Endothelial cell of umbilical vein (primary cell): Measurements from ENCODE around the gene MYH9. TPM values are rescaled to one million over a fixed set of nuclear protein-coding genes. Genes with fewer than 3 reads are reported as not detected.

Source experiments
- BruUV-seq: library from RNA; stranded (reverse); fragments of 400-500 nt; replicated peaks from 2 replicates; lab custom pipeline; 2021; lab: Mats Ljungman, UMichigan
- CTCF ChIA-PET: fragments of 300-600, 350-600 bp; sonication (Branson Sonifier 250); formaldehyde crosslinking; loops from one replicate; lab custom pipeline; 2021; ENCODE audit warnings: antibody characterized with exemption, inconsistent platforms; lab: Charles Lee
- POLR2A ChIA-PET: fragments of 300-600, 350-600 bp; sonication (Branson Sonifier 250); formaldehyde crosslinking; loops from one replicate; lab custom pipeline; 2021; ENCODE audit warnings: antibody characterized with exemption, inconsistent platforms; lab: Charles Lee
- DNase-seq: peaks from one replicate; pipeline ENCODE4 v3.0.0-alpha.2; 2011; ENCODE audit warnings: low read depth, low spot score
- FAIRE-seq: peaks from 2 replicates; lab custom pipeline; 2011; peaks lifted over from hg19 to GRCh38; lab: Jason Lieb, UNC
- H2AFZ ChIP-seq: 2 replicates; pipeline ENCODE4 v1.6.0; 2012; ENCODE audit warnings: low read depth, low read length, control low read depth, inconsistent platforms
- H3K27ac ChIP-seq: 2 replicates; pipeline ENCODE4 v1.5.1; 2011; ENCODE audit warnings: low read depth, mild to moderate bottlenecking, control low read depth, low read length, moderate library complexity; ENCODE audit not compliant: insufficient read depth
- H3K27me3 ChIP-seq, 2 experiments: 2 replicates each; pipeline versions ENCODE4 v1.6.0 to v1.6.1; 2011; ENCODE audit warnings: low read length in 2 of 2, mixed read lengths in 1 of 2; ENCODE audit not compliant: control insufficient read depth in 2 of 2, insufficient read depth in 2 of 2
- H3K36me3 ChIP-seq, 2 experiments: 2 replicates in 1 of 2; 3 replicates in 1 of 2; pipeline ENCODE4 v1.5.1; 2011; ENCODE audit warnings: low read length in 2 of 2, mild to moderate bottlenecking in 1 of 2, moderate library complexity in 1 of 2; ENCODE audit not compliant: control insufficient read depth in 2 of 2, insufficient read depth in 2 of 2; ENCODE audit errors: extremely low read depth in 1 of 2
- H3K4me1 ChIP-seq: 3 replicates; pipeline ENCODE4 v1.5.1; 2011; ENCODE audit warnings: mild to moderate bottlenecking, low read length; ENCODE audit not compliant: control insufficient read depth, insufficient read depth; ENCODE audit errors: extremely low read depth
- H3K4me2 ChIP-seq: 2 replicates; pipeline ENCODE4 v1.6.1; 2011; ENCODE audit warnings: low read length, control low read depth, mixed read lengths; ENCODE audit not compliant: insufficient read depth
- H3K4me3 ChIP-seq, 3 experiments: fragments of 200-600 bp in 1 of 3; sonication (generic), shearing (Covaris generic) in 1 of 3; replicated peaks in 1 of 3; 2 replicates each; pipeline ENCODE4 v1.5.1; 2011 to 2016; ENCODE audit warnings: control low read depth in 3 of 3, low read length in 3 of 3, mild to moderate bottlenecking in 2 of 3, inconsistent platforms in 1 of 3, low read depth in 1 of 3, moderate library complexity in 1 of 3; ENCODE audit not compliant: insufficient read depth in 1 of 3
- H3K79me2 ChIP-seq: 2 replicates; pipeline ENCODE4 v1.6.0; 2012; ENCODE audit warnings: low read length, inconsistent platforms; ENCODE audit not compliant: control insufficient read depth, insufficient read depth
- H3K9ac ChIP-seq: replicated peaks from 2 replicates; pipeline ENCODE3; 2011; ENCODE audit warnings: low read length, control low read depth; ENCODE audit not compliant: insufficient read depth; ENCODE audit errors: extremely low read depth
- H3K9me1 ChIP-seq: replicated peaks from 3 replicates; pipeline ENCODE4 v1.6.0; 2011; ENCODE audit warnings: mild to moderate bottlenecking, low read length; ENCODE audit not compliant: control insufficient read depth, insufficient read depth; ENCODE audit errors: extremely low read depth
- H3K9me3 ChIP-seq: replicated peaks from 2 replicates; pipeline ENCODE4 v1.5.1; 2012; ENCODE audit warnings: low read length, inconsistent platforms; ENCODE audit not compliant: control insufficient read depth, insufficient read depth
- H4K20me1 ChIP-seq: replicated peaks from 2 replicates; pipeline ENCODE3; 2011; ENCODE audit warnings: mild to moderate bottlenecking, low read length; ENCODE audit not compliant: control insufficient read depth, insufficient read depth; ENCODE audit errors: extremely low read depth
- CTCF ChIP-seq, 2 donors: IDR thresholded peaks; 1 replicate in 1 of 2; 2 replicates in 1 of 2; pipeline ENCODE4 v1.5.1; 2011; ENCODE audit warnings: low read length in 2 of 2, mild to moderate bottlenecking in 2 of 2, moderate library complexity in 2 of 2, control low read depth in 1 of 2, inconsistent platforms in 1 of 2, low read depth in 1 of 2; ENCODE audit not compliant: insufficient read depth in 1 of 2; ENCODE audit errors: extremely low read depth in 1 of 2
- FOS ChIP-seq: IDR thresholded peaks from 2 replicates; pipeline ENCODE4 v1.6.1; 2011; ENCODE audit warnings: mild to moderate bottlenecking, low read length, moderate library complexity, borderline replicate concordance; ENCODE audit not compliant: insufficient read depth
- GATA2 ChIP-seq: IDR thresholded peaks from 2 replicates; pipeline ENCODE4 v1.7.0; 2011; ENCODE audit warnings: low read depth, mild to moderate bottlenecking, moderate library complexity, mixed read lengths, low read length; ENCODE audit not compliant: insufficient read length, insufficient read depth
- POLR2AphosphoS5 ChIP-seq: IDR thresholded peaks from 2 replicates; pipeline ENCODE4 v1.6.1; 2012; ENCODE audit warnings: low read depth, mild to moderate bottlenecking, control low read depth, low read length, moderate library complexity; ENCODE audit not compliant: insufficient read depth
- dilution Hi-C: fragments of 300-500 bp; cut with MboI; formaldehyde crosslinking; loops from one replicate; pipeline ENCODE4 v1.15.0; 2019; ENCODE audit warnings: low sequenced_read_pairs; ENCODE audit not compliant: extremely low pct_ligation_motif_present
- intact Hi-C: fragments of 100-400 bp; cut with micrococcal nuclease; formaldehyde crosslinking; loops from one replicate; pipeline ENCODE4 v1.10.0; 2022
- polyA plus RNA-seq, 4 experiments: library from polyadenylated mRNA; depleted of rRNA in 3 of 4; stranded (reverse) in 3 of 4; unstranded in 1 of 4; fragments of >200 nt; gene quantifications; 2 replicates each; pipeline versions ENCODE4 v1.2.1 to v1.2.3, GENCODE V29; 2011 to 2012; ENCODE audit warnings: missing spikeins in 1 of 4
- total RNA-seq: library from RNA; stranded (reverse); gene quantifications from 2 replicates; pipeline ENCODE4 v1.2.3, GENCODE V29; 2021

MYH9 gene
- total and polyA plus RNA-seq, 2 donors (not counting 3 experiments of a cell fraction or from before 2014, with no cell fraction given) = 188 to 1,413 TPM

- Histone ChIP-seq H3K9ac (no peak overlapping the region), H4K20me1 (no peaks in the 10 kb centered on the region), H3K79me2 (no peaks in the 10 kb centered on the region), H3K9me3 (no peaks in the 10 kb centered on the region), H3K4me1 (peaks cover 10% of the 10 kb centered on the region), H3K4me3 (no peak overlapping the region), H3K9me1 (no peaks in the 10 kb centered on the region), H3K27me3 (no peaks in the 10 kb centered on the region), H3K27ac (no peak overlapping the region), H3K4me2 (no peak overlapping the region), H2AFZ (no peak overlapping the region), H3K36me3 (no peaks in the 10 kb centered on the region)
- intact Hi-C loops = no loop called here
- no peak for TF ChIP-seq CTCF (IDR thresholded peaks at IDR 0.05; ENCODE audit: extremely low read depth in 1 of 2, insufficient read depth in 1 of 2, low read depth in 1 of 2, low read length in 2 of 2)
- no peak for TF ChIP-seq POLR2AphosphoS5
- TF ChIP-seq FOS = no peak
- no peak for TF ChIP-seq GATA2
- peak; percentile 50 for FAIRE-seq
- dilution Hi-C loops = no loop called here
- no peak for DNase-seq
- POLR2A ChIA-PET = interaction anchor here (0.8 kb wide), 1 partner anchor 32 kb away, joined by 3 read pairs; the partner anchor contains the start of gene MYH9
- CTCF ChIA-PET = interaction anchor here (0.9 to 1.2 kb wide), 2 partner anchors 22 to 51 kb away, joined by 3 to 5 read pairs; no protein-coding TSS in a partner anchor
- BruUV-seq = no TSS peak
Measured at GRCh38 chr22:36419912-36420882, 32.4 kb upstream of the MYH9 start.
